H9 (cell line): ENCODE data around the gene VAV2. TPM values are rescaled to one million over a fixed set of nuclear protein-coding genes. Genes with fewer than 3 reads are reported as not detected.

Experiments
- DNase-seq: peaks from one replicate; pipeline ENCODE4 v3.0.0-alpha.2; 2017
- H2AFZ ChIP-seq: one replicate; pipeline ENCODE4 v1.6.1; 2013; ENCODE audit warnings: mild to moderate bottlenecking, low read length, control low read depth, moderate library complexity
- H2AK5ac ChIP-seq: 2 replicates; pipeline ENCODE4 v1.6.1; 2013; ENCODE audit warnings: low read length, control low read depth, mixed read lengths; ENCODE audit not compliant: insufficient read length
- H2BK120ac ChIP-seq: one replicate; pipeline ENCODE4 v1.6.1; 2013; ENCODE audit warnings: low read depth, mild to moderate bottlenecking, low read length, control low read depth, inconsistent platforms; ENCODE audit not compliant: poor library complexity, severe bottlenecking
- H2BK12ac ChIP-seq: 2 replicates; pipeline ENCODE4 v1.6.1; 2013; ENCODE audit warnings: low read length, control low read depth, mixed read lengths, low read depth; ENCODE audit not compliant: insufficient read length
- H2BK15ac ChIP-seq: 2 replicates; pipeline ENCODE4 v1.6.1; 2013; ENCODE audit warnings: low read depth, low read length, control low read depth
- H2BK20ac ChIP-seq: one replicate; pipeline ENCODE4 v1.6.1; 2013; ENCODE audit warnings: low read depth, mild to moderate bottlenecking, low read length, control low read depth, inconsistent platforms; ENCODE audit not compliant: poor library complexity, severe bottlenecking
- H2BK5ac ChIP-seq: 2 replicates; pipeline ENCODE4 v1.6.1; 2013; ENCODE audit warnings: low read length, control low read depth, mixed read lengths; ENCODE audit not compliant: insufficient read length
- H3K14ac ChIP-seq: 2 replicates; pipeline ENCODE4 v1.6.1; 2013; ENCODE audit warnings: low read length, control low read depth; ENCODE audit not compliant: insufficient read depth
- H3K18ac ChIP-seq: 2 replicates; pipeline ENCODE4 v1.6.1; 2013; ENCODE audit warnings: low read depth, mild to moderate bottlenecking, mixed read lengths, low read length, control low read depth; ENCODE audit not compliant: insufficient read length
- H3K23ac ChIP-seq: 2 replicates; pipeline ENCODE4 v1.6.1; 2013; ENCODE audit warnings: low read length, control low read depth, mixed read lengths, low read depth; ENCODE audit not compliant: insufficient read length
- H3K23me2 ChIP-seq: 2 replicates; pipeline ENCODE4 v1.6.1; 2013; ENCODE audit warnings: low read depth, mild to moderate bottlenecking, mixed read lengths, low read length, control low read depth; ENCODE audit not compliant: insufficient read length, poor library complexity, severe bottlenecking
- H3K27ac ChIP-seq: 2 replicates; pipeline ENCODE4 v1.5.1; 2013; ENCODE audit warnings: low read length, control low read depth, mixed read lengths, low read depth; ENCODE audit not compliant: insufficient read length
- H3K27me3 ChIP-seq: 2 replicates; pipeline ENCODE4 v1.6.1; 2013; ENCODE audit warnings: low read length, control low read depth, inconsistent platforms; ENCODE audit not compliant: insufficient read depth
- H3K4ac ChIP-seq: 2 replicates; pipeline ENCODE4 v1.6.1; 2013; ENCODE audit warnings: low read depth, mild to moderate bottlenecking, control low read depth, inconsistent platforms, low read length, moderate library complexity
- H3K4me1 ChIP-seq: 2 replicates; pipeline ENCODE4 v1.6.1; 2013; ENCODE audit warnings: low read length, control low read depth, inconsistent platforms; ENCODE audit not compliant: insufficient read depth
- H3K4me2 ChIP-seq: 2 replicates; pipeline ENCODE4 v1.6.1; 2013; ENCODE audit warnings: low read length, control low read depth, mixed read lengths; ENCODE audit not compliant: insufficient read length, insufficient read depth
- H3K56ac ChIP-seq: 2 replicates; pipeline ENCODE4 v1.6.1; 2013; ENCODE audit warnings: low read depth, mild to moderate bottlenecking, mixed read lengths, low read length, control low read depth; ENCODE audit not compliant: insufficient read length
- H3K79me1 ChIP-seq: 2 replicates; pipeline ENCODE4 v1.6.1; 2013; ENCODE audit warnings: low read depth, mild to moderate bottlenecking, moderate library complexity, low read length, control low read depth, inconsistent platforms; ENCODE audit not compliant: insufficient read depth, poor library complexity, severe bottlenecking
- H3K79me2 ChIP-seq: 2 replicates; pipeline ENCODE4 v1.6.1; 2013; ENCODE audit warnings: low read length, control low read depth, inconsistent platforms; ENCODE audit not compliant: insufficient read depth
- H3K9ac ChIP-seq: 2 replicates; pipeline ENCODE4 v1.6.1; 2013; ENCODE audit warnings: low read length, control low read depth, mixed read lengths; ENCODE audit not compliant: insufficient read length; ENCODE audit errors: extremely low read depth
- H3K9me3 ChIP-seq: one replicate; pipeline ENCODE4 v1.6.1; 2013; ENCODE audit warnings: low read depth, low read length, inconsistent platforms; ENCODE audit not compliant: control insufficient read depth
- H3T11ph ChIP-seq: one replicate; pipeline ENCODE4 v1.6.1; 2013; ENCODE audit warnings: mild to moderate bottlenecking, low read length, control low read depth, inconsistent platforms
- H4K20me1 ChIP-seq: one replicate; pipeline ENCODE4 v1.6.1; 2013; ENCODE audit not compliant: control insufficient read depth, insufficient read length, insufficient read depth
- H4K5ac ChIP-seq: 2 replicates; pipeline ENCODE4 v1.6.1; 2013; ENCODE audit warnings: low read depth, mild to moderate bottlenecking, mixed read lengths, low read length, control low read depth; ENCODE audit not compliant: insufficient read length
- H4K8ac ChIP-seq: replicated peaks from 2 replicates; pipeline ENCODE4 v1.6.1; 2013; ENCODE audit warnings: low read length, control low read depth, mixed read lengths, low read depth; ENCODE audit not compliant: insufficient read length
- H4K91ac ChIP-seq: 2 replicates; pipeline ENCODE4 v1.6.1; 2013; ENCODE audit warnings: low read depth, mild to moderate bottlenecking, moderate library complexity, mixed read lengths, low read length, control low read depth; ENCODE audit not compliant: insufficient read length
- H3K27ac Mint-ChIP-seq, 3 experiments: 2 replicates in 2 of 3; 3 replicates in 1 of 3; pipeline ENCODE4 v1.8.0; 2020 to 2021; ENCODE audit warnings: mixed read lengths in 3 of 3, mild to moderate bottlenecking in 1 of 3, moderate library complexity in 1 of 3
- H3K27me3 Mint-ChIP-seq: 2 replicates; pipeline ENCODE4 v1.8.0; 2021; ENCODE audit warnings: low read depth, mild to moderate bottlenecking, moderate library complexity, mixed read lengths
- H3K36me3 Mint-ChIP-seq, 3 experiments: 2 replicates in 2 of 3; 3 replicates in 1 of 3; pipeline ENCODE4 v1.8.0; 2020 to 2021; ENCODE audit warnings: low read depth in 3 of 3, mixed read lengths in 3 of 3; ENCODE audit not compliant: insufficient read depth in 1 of 3
- H3K4me1 Mint-ChIP-seq, 2 experiments: 2 replicates each; pipeline ENCODE4 v1.8.0; 2020; ENCODE audit warnings: mixed read lengths in 2 of 2
- H3K4me3 Mint-ChIP-seq, 2 experiments: 2 replicates in 1 of 2; 3 replicates in 1 of 2; pipeline ENCODE4 v1.8.0; 2020 to 2021; ENCODE audit warnings: mild to moderate bottlenecking in 2 of 2, mixed read lengths in 2 of 2, moderate library complexity in 1 of 2
- H3K9me3 Mint-ChIP-seq, 2 experiments: 2 replicates in 1 of 2; 3 replicates in 1 of 2; pipeline ENCODE4 v1.8.0; 2020; ENCODE audit warnings: mild to moderate bottlenecking in 2 of 2, mixed read lengths in 2 of 2, moderate library complexity in 1 of 2
- CTCF ChIP-seq: fragments of 200-600 bp; sonication (generic); conservative IDR thresholded peaks from 3 replicates; pipeline ENCODE4 v1.8.0; 2021; ENCODE audit warnings: antibody characterized with exemption, mild to moderate bottlenecking
- WGBS: extraction: QIAGEN DNeasy Blood & Tissue Kit; methylation state at CpG from one replicate; pipeline ENCODE4 v1.1.7; 2013; ENCODE audit warnings: missing lambda C conversion rate, low lambda C conversion rate, mixed read lengths; ENCODE audit not compliant: insufficient read length; ENCODE audit errors: extremely low coverage; 5-methylcytosine and 5-hydroxymethylcytosine counted together
- total RNA-seq: library from RNA; stranded (reverse); gene quantifications from 2 replicates; pipeline ENCODE4 v1.2.1, GENCODE V29; 2021

The VAV2 gene
- total RNA-seq, 1 experiment from 2014 or later = 58.7 TPM

DNA sequence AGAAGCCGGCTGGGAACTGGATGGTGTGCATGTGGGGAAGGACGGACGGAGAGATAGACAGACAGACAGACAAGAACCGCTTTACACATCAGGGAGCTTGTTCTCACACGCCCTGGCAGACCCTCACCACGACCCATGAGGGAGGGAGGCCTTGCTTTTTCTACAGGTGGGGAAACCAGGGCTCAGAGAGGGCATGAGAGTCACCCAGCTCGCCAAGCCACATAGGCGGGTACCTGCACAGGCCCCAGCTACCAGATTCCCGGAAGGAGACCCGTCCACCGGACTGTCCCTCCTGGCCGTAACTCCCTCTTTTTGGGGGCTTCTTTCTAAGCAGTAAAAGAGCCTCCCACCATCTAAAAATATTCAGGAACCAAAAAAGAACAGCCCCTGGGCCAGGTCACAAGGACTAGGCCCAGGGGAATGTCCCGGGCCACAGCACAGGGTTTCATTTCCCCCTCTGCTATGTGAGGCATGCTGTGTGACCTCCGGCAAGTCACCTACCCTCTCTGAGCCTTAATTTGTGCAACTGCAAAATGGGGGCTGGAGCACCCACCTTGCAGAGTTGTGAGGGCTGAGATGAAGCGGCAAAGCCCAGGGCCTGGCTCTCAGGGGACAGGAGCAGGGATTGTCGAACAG lies 169.6 kb downstream of the VAV2 start:
- Histone ChIP-seq H3K4me2 (no peak overlapping the region), H3K27me3 (no peaks in the 10 kb centered on the region), H4K20me1 (no peaks in the 10 kb centered on the region), H2BK20ac (no peak overlapping the region), H3K23me2 (no peaks in the 10 kb centered on the region), H3K4ac (no peak overlapping the region), H4K91ac (no peak overlapping the region), H2BK5ac (no peak overlapping the region), H3T11ph (no peak overlapping the region), H3K79me2 (no peaks in the 10 kb centered on the region; the same call in 1 of the 2 replicates), H3K27ac (no peak overlapping the region), H2AFZ (no peak overlapping the region), H2AK5ac (no peak overlapping the region), H3K4me1 (peaks cover 7% of the 10 kb centered on the region; the same call in 1 of the 2 replicates), H3K9me3 (no peaks in the 10 kb centered on the region), H4K5ac (no peak overlapping the region), H3K18ac (no peak overlapping the region), H3K14ac (no peak overlapping the region), H3K9ac (no peak overlapping the region), H4K8ac (no peak overlapping the region), H2BK12ac (no peak overlapping the region), H2BK120ac (no peak overlapping the region), H3K23ac (no peak overlapping the region), H3K79me1 (no peaks in the 10 kb centered on the region), H2BK15ac (no peak overlapping the region), H3K56ac (no peak overlapping the region)
- WGBS = no CpG with 5 or more reads among the region's 16 CpGs
- peaks cover 46 to 54% of the 10 kb centered on the region in 2 experiments for H3K4me1 Mint-ChIP-seq
- no peak for TF ChIP-seq CTCF
- H3K27ac Mint-ChIP-seq = peak overlapping the region; percentile 24 to 64 (median 56); a peak in 5 of 7 replicates
- H3K27me3 Mint-ChIP-seq = no peaks in the 10 kb centered on the region
- no peak for DNase-seq
- H3K36me3 Mint-ChIP-seq = peaks cover 0 to 19% (median 10%) of the 10 kb centered on the region in 3 experiments; a peak in 5 of 7 replicates
- peak overlapping the region in 1 of 2 experiments; percentile 25; a peak in 1 of 5 replicates for H3K4me3 Mint-ChIP-seq
- H3K9me3 Mint-ChIP-seq = no peaks in the 10 kb centered on the region
